ENCODE data around the gene FUCA2.
A peak's percentile ranks its signal among the peaks of the same experiment; 100 is the strongest.

FUCA2 gene

GRCh38 chr6:143465546-143465945, 46.0 kb downstream of the FUCA2 start:
- Histone ChIP-seq H3K4me1 (no peaks in the 10 kb centered on the region), H3K9me3 (no peaks in the 10 kb centered on the region), H3K27me3 (no peaks in the 10 kb centered on the region), H3K36me3 (peaks cover 3 to 28% (median 19%) of the 10 kb centered on the region in 3 donors), H3K4me3 (no peak overlapping the region), H3K27ac (no peak overlapping the region)
- DNase-seq, result no peak
- TF ChIP-seq CTCF (IDR thresholded peaks at IDR 0.05), result no peak
- intact Hi-C loops (cut with DNase I; ENCODE audit: low total_unique reads), result no loop called here

GRCh38 chr6:143457563-143458359, 53.8 kb downstream of the FUCA2 start:
- no peak for TF ChIP-seq CTCF (IDR thresholded peaks at IDR 0.05)
- Histone ChIP-seq H3K9me3 (no peaks in the 10 kb centered on the region), H3K36me3 (peaks cover 0 to 23% (median 14%) of the 10 kb centered on the region in 3 donors), H3K4me1 (peaks cover 0 to 7% (median under 1%) of the 10 kb centered on the region in 4 donors), H3K27me3 (no peaks in the 10 kb centered on the region), H3K4me3 (no peak overlapping the region), H3K27ac (no peak overlapping the region)
- intact Hi-C loops (cut with DNase I; ENCODE audit: low total_unique reads), result no loop called here
- DNase-seq, result no peak

DNA sequence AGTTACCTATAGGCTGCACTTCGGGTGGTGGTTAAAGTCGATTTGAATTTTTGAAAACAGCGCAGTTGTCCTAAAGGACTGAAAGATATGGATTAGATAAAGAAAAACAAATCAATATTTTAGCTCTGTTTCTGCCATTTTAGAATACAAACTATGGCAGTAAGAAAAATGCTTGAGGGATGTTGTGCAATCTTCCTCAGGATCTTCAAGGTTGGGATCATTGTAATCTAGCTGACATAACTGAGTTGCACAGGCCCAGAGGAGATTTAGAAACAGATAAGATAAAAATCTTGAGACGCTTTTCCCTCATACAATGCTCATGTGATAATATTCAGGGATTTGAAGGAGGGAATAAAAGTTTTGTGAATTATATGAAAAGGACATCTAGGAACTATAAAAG, 60.0 kb downstream of the FUCA2 start:
- DNase-seq, result no peak
- Histone ChIP-seq H3K27ac (peak overlapping the region; percentile 69 to 72), H3K36me3 (no peaks in the 10 kb centered on the region), H3K4me1 (peaks cover 0 to 29% (median 14%) of the 10 kb centered on the region in 4 donors), H3K9me3 (no peaks in the 10 kb centered on the region), H3K27me3 (no peaks in the 10 kb centered on the region), H3K4me3 (peak overlapping the region; percentile 64 to 68)
- intact Hi-C loops (cut with DNase I; ENCODE audit: low total_unique reads), result no loop called here
- no peak for TF ChIP-seq CTCF (IDR thresholded peaks at IDR 0.05)

GRCh38 chr6:143450453-143451371, 60.8 kb downstream of the FUCA2 start, which contains the start of the genes ADAT2 and PEX3:
Gene ADAT2 (minus strand): TSS chr6:143450695. CDS start chr6:143450658, 37 bp downstream.
Gene PEX3 (plus strand): TSS chr6:143450805. CDS start chr6:143451043, 238 bp downstream.
- DNase-seq, result peak; percentile 88 to 94
- intact Hi-C loops (cut with DNase I; ENCODE audit: low total_unique reads), result no loop called here

More at GRCh38 chr6:143450453-143451371, 60.8 kb downstream of the FUCA2 start, which contains the start of the genes ADAT2 and PEX3:
- Histone ChIP-seq H3K4me1 (peaks cover 0 to 29% (median 12%) of the 10 kb centered on the region in 4 donors), H3K4me3 (peak within 1 kb of the TSS; percentile 64 to 68), H3K9me3 (no peaks in the 10 kb centered on the region), H3K36me3 (no peaks in the 10 kb centered on the region), H3K27me3 (no peaks in the 10 kb centered on the region), H3K27ac (peak within 1 kb of the TSS; percentile 69 to 72)
- no peak for TF ChIP-seq CTCF (IDR thresholded peaks at IDR 0.05)

All from tibial artery (tissue), 4 donors.